Neural cell (in vitro differentiated cells): ENCODE data around the gene QSER1. TPM values are rescaled to one million over a fixed set of nuclear protein-coding genes. Genes with fewer than 3 reads are reported as not detected.

ENCODE experiments used
- H2AFZ ChIP-seq: fragments of 200-600, 300-800 bp; sonication (generic), shearing (Covaris generic); 2 replicates; pipeline ENCODE4 v1.6.0; 2014; ENCODE audit warnings: low read depth, mild to moderate bottlenecking, antibody characterized with exemption, low read length, moderate library complexity
- H3F3A ChIP-seq: fragments of 200-600 bp; shearing (Covaris generic); 2 replicates; pipeline ENCODE4 v1.6.1; 2016; ENCODE audit warnings: mild to moderate bottlenecking, moderate library complexity, mixed read lengths, antibody characterized with exemption, low read length; ENCODE audit not compliant: insufficient read depth, poor library complexity, severe bottlenecking
- H3K27ac ChIP-seq: fragments of 200-600, 300-800 bp; sonication (generic), shearing (Covaris generic); 2 replicates; pipeline ENCODE4 v1.5.1; 2014; ENCODE audit warnings: mild to moderate bottlenecking, low read length, moderate library complexity
- H3K27me3 ChIP-seq: fragments of 300-800, 200-600 bp; sonication (generic), shearing (Covaris generic); 2 replicates; pipeline ENCODE4 v1.6.0; 2014; ENCODE audit warnings: mild to moderate bottlenecking, low read depth, low read length, moderate library complexity; ENCODE audit not compliant: insufficient read depth
- H3K36me3 ChIP-seq: fragments of 300-800, 200-600 bp; sonication (generic), shearing (Covaris generic); 2 replicates; pipeline ENCODE4 v1.5.1; 2014; ENCODE audit warnings: mild to moderate bottlenecking, antibody characterized with exemption, low read length, moderate library complexity; ENCODE audit not compliant: insufficient read depth
- H3K4me2 ChIP-seq: fragments of 300-800, 200-600 bp; sonication (generic), shearing (Covaris generic); 2 replicates; pipeline ENCODE4 v1.6.0; 2014; ENCODE audit warnings: mild to moderate bottlenecking, low read length
- H3K4me3 ChIP-seq: fragments of 300-800, 200-600 bp; sonication (generic), shearing (Covaris generic); 2 replicates; pipeline ENCODE4 v1.5.1; 2014; ENCODE audit warnings: mild to moderate bottlenecking, low read length, moderate library complexity
- H3K79me2 ChIP-seq: fragments of 200-600 bp; shearing (Covaris generic); replicated peaks from 2 replicates; pipeline ENCODE4 v1.6.0; 2014; ENCODE audit warnings: mild to moderate bottlenecking, low read length, moderate library complexity; ENCODE audit not compliant: insufficient read depth
- H3K9ac ChIP-seq: fragments of 300-800, 200-600 bp; sonication (generic), shearing (Covaris generic); 2 replicates; pipeline ENCODE4 v1.6.1; 2016; ENCODE audit warnings: mild to moderate bottlenecking, low read length, mixed read lengths
- H3K9me2 ChIP-seq: fragments of 200-600 bp; shearing (Covaris generic); 2 replicates; pipeline ENCODE4 v1.6.1; 2016; ENCODE audit warnings: mild to moderate bottlenecking, low read length, mixed read lengths; ENCODE audit not compliant: insufficient read depth
- H3K9me3 ChIP-seq: fragments of 200-600, 300-800 bp; sonication (generic), shearing (Covaris generic); 2 replicates; pipeline ENCODE4 v1.6.1; 2016; ENCODE audit warnings: mild to moderate bottlenecking, mixed run types, low read length, moderate library complexity, mixed read lengths
- H4K20me1 ChIP-seq: fragments of 200-600 bp; shearing (Covaris generic); 2 replicates; pipeline ENCODE4 v1.6.1; 2016; ENCODE audit warnings: mild to moderate bottlenecking, mixed run types; ENCODE audit not compliant: insufficient read depth
- EP300 ChIP-seq: fragments of 450-650 bp; conservative IDR thresholded peaks from 2 replicates; pipeline ENCODE4 v1.6.1; 2014; ENCODE audit warnings: antibody characterized with exemption, mild to moderate bottlenecking, moderate library complexity; ENCODE audit not compliant: poor library complexity, severe bottlenecking
- EZH2 ChIP-seq: fragments of 200-600, 300-800 bp; shearing (Covaris generic), sonication (generic); IDR thresholded peaks from 2 replicates; pipeline ENCODE4 v1.6.1; 2014; ENCODE audit warnings: antibody characterized with exemption, low read length, borderline replicate concordance, mild to moderate bottlenecking; ENCODE audit not compliant: insufficient read depth, poor library complexity, severe bottlenecking
- MXI1 ChIP-seq: fragments of 450-650 bp; conservative IDR thresholded peaks from 2 replicates; pipeline ENCODE4 v1.6.1; 2014; ENCODE audit warnings: antibody characterized with exemption, mild to moderate bottlenecking; ENCODE audit not compliant: poor library complexity, severe bottlenecking
- POLR2AphosphoS5 ChIP-seq: IDR thresholded peaks from 2 replicates; pipeline ENCODE4 v1.6.1; 2012
- RAD21 ChIP-seq: fragments of 450-650 bp; conservative IDR thresholded peaks from 2 replicates; pipeline ENCODE4 v1.6.1; 2014; ENCODE audit warnings: antibody characterized with exemption, mild to moderate bottlenecking, moderate library complexity
- SMC3 ChIP-seq: fragments of 450-650 bp; conservative IDR thresholded peaks from 2 replicates; pipeline ENCODE4 v1.6.1; 2014; ENCODE audit warnings: antibody characterized with exemption, mild to moderate bottlenecking, moderate library complexity; ENCODE audit not compliant: poor library complexity
- TAF1 ChIP-seq: IDR thresholded peaks from 2 replicates; pipeline ENCODE4 v1.6.1; 2012; ENCODE audit warnings: low read depth
- polyA plus RNA-seq: library from polyadenylated mRNA; depleted of rRNA; stranded (reverse); fragments of >200 nt; gene quantifications from 2 replicates; pipeline ENCODE4 v1.2.3, GENCODE V29; 2014
- TF ChIP-seq, protein P1 (sequence below): fragments of 450-650 bp; IDR thresholded peaks from 2 replicates; pipeline ENCODE4 v1.5.1; 2014; ENCODE audit warnings: antibody characterized with exemption, mild to moderate bottlenecking, moderate library complexity; ENCODE audit not compliant: poor library complexity, severe bottlenecking
- TF ChIP-seq, protein P2 (sequence below): IDR thresholded peaks from 2 replicates; pipeline ENCODE4 v1.6.1; 2012; ENCODE audit warnings: borderline replicate concordance

QSER1 gene
- polyA plus RNA-seq, 1 donor from 2014 or later, result 18.1 TPM

- H3K4me3 ChIP-seq, result no peak overlapping the region
- no peaks in the 10 kb centered on the region for H4K20me1 ChIP-seq
- no peaks in the 10 kb centered on the region for H3K36me3 ChIP-seq
- H3K27ac ChIP-seq, result no peak overlapping the region
- H3K9ac ChIP-seq, result no peak overlapping the region
- H3F3A ChIP-seq, result no peaks in the 10 kb centered on the region
- H3K9me2 ChIP-seq, result no peaks in the 10 kb centered on the region
- H2AFZ ChIP-seq, result no peak overlapping the region
- no peak for TF ChIP-seq EZH2
- TF ChIP-seq, protein P1, sequence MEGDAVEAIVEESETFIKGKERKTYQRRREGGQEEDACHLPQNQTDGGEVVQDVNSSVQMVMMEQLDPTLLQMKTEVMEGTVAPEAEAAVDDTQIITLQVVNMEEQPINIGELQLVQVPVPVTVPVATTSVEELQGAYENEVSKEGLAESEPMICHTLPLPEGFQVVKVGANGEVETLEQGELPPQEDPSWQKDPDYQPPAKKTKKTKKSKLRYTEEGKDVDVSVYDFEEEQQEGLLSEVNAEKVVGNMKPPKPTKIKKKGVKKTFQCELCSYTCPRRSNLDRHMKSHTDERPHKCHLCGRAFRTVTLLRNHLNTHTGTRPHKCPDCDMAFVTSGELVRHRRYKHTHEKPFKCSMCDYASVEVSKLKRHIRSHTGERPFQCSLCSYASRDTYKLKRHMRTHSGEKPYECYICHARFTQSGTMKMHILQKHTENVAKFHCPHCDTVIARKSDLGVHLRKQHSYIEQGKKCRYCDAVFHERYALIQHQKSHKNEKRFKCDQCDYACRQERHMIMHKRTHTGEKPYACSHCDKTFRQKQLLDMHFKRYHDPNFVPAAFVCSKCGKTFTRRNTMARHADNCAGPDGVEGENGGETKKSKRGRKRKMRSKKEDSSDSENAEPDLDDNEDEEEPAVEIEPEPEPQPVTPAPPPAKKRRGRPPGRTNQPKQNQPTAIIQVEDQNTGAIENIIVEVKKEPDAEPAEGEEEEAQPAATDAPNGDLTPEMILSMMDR, result no peak
- no peak for TF ChIP-seq RAD21
- no peak for TF ChIP-seq POLR2AphosphoS5
- TF ChIP-seq EP300, result no peak
- no peak for TF ChIP-seq TAF1
- TF ChIP-seq, protein P2, sequence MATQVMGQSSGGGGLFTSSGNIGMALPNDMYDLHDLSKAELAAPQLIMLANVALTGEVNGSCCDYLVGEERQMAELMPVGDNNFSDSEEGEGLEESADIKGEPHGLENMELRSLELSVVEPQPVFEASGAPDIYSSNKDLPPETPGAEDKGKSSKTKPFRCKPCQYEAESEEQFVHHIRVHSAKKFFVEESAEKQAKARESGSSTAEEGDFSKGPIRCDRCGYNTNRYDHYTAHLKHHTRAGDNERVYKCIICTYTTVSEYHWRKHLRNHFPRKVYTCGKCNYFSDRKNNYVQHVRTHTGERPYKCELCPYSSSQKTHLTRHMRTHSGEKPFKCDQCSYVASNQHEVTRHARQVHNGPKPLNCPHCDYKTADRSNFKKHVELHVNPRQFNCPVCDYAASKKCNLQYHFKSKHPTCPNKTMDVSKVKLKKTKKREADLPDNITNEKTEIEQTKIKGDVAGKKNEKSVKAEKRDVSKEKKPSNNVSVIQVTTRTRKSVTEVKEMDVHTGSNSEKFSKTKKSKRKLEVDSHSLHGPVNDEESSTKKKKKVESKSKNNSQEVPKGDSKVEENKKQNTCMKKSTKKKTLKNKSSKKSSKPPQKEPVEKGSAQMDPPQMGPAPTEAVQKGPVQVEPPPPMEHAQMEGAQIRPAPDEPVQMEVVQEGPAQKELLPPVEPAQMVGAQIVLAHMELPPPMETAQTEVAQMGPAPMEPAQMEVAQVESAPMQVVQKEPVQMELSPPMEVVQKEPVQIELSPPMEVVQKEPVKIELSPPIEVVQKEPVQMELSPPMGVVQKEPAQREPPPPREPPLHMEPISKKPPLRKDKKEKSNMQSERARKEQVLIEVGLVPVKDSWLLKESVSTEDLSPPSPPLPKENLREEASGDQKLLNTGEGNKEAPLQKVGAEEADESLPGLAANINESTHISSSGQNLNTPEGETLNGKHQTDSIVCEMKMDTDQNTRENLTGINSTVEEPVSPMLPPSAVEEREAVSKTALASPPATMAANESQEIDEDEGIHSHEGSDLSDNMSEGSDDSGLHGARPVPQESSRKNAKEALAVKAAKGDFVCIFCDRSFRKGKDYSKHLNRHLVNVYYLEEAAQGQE, result no peak
- no peak for TF ChIP-seq SMC3
- no peak for TF ChIP-seq MXI1
- no peaks in the 10 kb centered on the region for H3K79me2 ChIP-seq
- no peaks in the 10 kb centered on the region for H3K27me3 ChIP-seq
- H3K4me2 ChIP-seq, result no peak overlapping the region
- H3K9me3 ChIP-seq, result no peaks in the 10 kb centered on the region
These were observed 93.0 kb downstream of the QSER1 start for GRCh38 chr11:32985600-32985999.

DNA sequence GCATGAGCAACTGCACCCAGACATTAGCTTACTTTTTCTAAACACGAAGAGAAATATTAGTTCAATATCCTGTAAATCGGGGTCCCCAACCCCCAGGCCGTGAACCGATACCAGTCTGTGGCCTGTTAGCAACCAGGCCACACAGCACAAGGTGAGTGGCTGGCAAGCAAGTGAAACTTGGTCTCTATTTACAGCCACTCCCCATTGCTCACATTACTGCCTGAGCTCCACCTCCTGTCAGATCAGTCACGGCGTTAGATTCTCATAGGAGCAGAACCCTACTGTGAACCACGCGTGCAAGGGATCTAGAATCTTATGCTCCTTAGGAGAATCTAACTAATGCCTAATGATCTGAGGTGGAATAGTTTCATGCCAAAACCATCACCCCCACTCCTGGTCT lies 95.2 kb downstream of the QSER1 start:
- Histone ChIP-seq H3K9me3 (no peaks in the 10 kb centered on the region), H3K36me3 (no peaks in the 10 kb centered on the region), H3K4me3 (no peak overlapping the region), H2AFZ (no peak overlapping the region), H3K9me2 (no peaks in the 10 kb centered on the region), H3F3A (no peaks in the 10 kb centered on the region), H3K79me2 (no peaks in the 10 kb centered on the region), H3K4me2 (no peak overlapping the region), H4K20me1 (no peaks in the 10 kb centered on the region), H3K9ac (no peak overlapping the region), H3K27ac (no peak overlapping the region), H3K27me3 (no peaks in the 10 kb centered on the region)
- no peak for TF ChIP-seq MXI1
- no peak for TF ChIP-seq TAF1

- no peak for TF ChIP-seq EP300
- TF ChIP-seq TAF1, result no peak
- no peak overlapping the region for H2AFZ ChIP-seq
These were observed 97.9 kb downstream of the QSER1 start for GRCh38 chr11:32990481-32990880.

More at GRCh38 chr11:32990481-32990880, 97.9 kb downstream of the QSER1 start:
- no peak overlapping the region for H3K9ac ChIP-seq
- no peak overlapping the region for H3K4me3 ChIP-seq
- H3K9me2 ChIP-seq, result no peaks in the 10 kb centered on the region
- no peaks in the 10 kb centered on the region for H3K79me2 ChIP-seq
- no peaks in the 10 kb centered on the region for H4K20me1 ChIP-seq
- no peak overlapping the region for H3K4me2 ChIP-seq
- no peaks in the 10 kb centered on the region for H3K9me3 ChIP-seq
- no peak overlapping the region for H3K27ac ChIP-seq
- no peaks in the 10 kb centered on the region for H3K36me3 ChIP-seq
- H3K27me3 ChIP-seq, result no peaks in the 10 kb centered on the region
- H3F3A ChIP-seq, result no peaks in the 10 kb centered on the region
